Thoracic aorta (tissue), 2 donors: ENCODE data around the gene ERMARD. TPM values are rescaled to one million over a fixed set of nuclear protein-coding genes. Genes with fewer than 3 reads are reported as not detected.

Source experiments
- ATAC-seq: fragments of 150-250 bp; one replicate; pipeline ENCODE4 v1.8.0; 2017; ENCODE audit warnings: low read depth; ENCODE audit not compliant: insufficient number of reproducible peaks, low FRiP score
- DNase-seq: peaks from one replicate; pipeline ENCODE4 v3.0.0-alpha.2; 2020; ENCODE audit warnings: low spot score
- H3K27ac ChIP-seq, 2 donors: fragments of 200-600 bp; sonication (generic); 1 replicate in 1 of 2; 2 replicates in 1 of 2; pipeline ENCODE4 v1.5.1; 2016; ENCODE audit warnings: mild to moderate bottlenecking in 2 of 2, moderate library complexity in 2 of 2
- H3K27me3 ChIP-seq: fragments of 200-600 bp; sonication (generic); replicated peaks from 2 replicates; pipeline ENCODE4 v1.6.0; 2016; ENCODE audit warnings: mild to moderate bottlenecking; ENCODE audit not compliant: insufficient read depth
- H3K36me3 ChIP-seq: fragments of 200-600 bp; sonication (generic); one replicate; pipeline ENCODE4 v1.5.1; 2016
- H3K4me1 ChIP-seq, 2 donors: fragments of 200-600 bp; sonication (generic); 1 replicate in 1 of 2; 2 replicates in 1 of 2; pipeline versions ENCODE4 v1.5.1 to v1.6.0; 2016; ENCODE audit warnings: low read depth in 2 of 2, mild to moderate bottlenecking in 1 of 2; ENCODE audit not compliant: control insufficient read depth in 1 of 2
- H3K4me3 ChIP-seq: fragments of 200-600 bp; sonication (generic); 2 replicates; pipeline ENCODE4 v1.5.1; 2016; ENCODE audit warnings: mild to moderate bottlenecking
- H3K9me3 ChIP-seq: fragments of 200-600 bp; sonication (generic); 2 replicates; pipeline ENCODE4 v1.5.1; 2016
- total RNA-seq, 2 donors: library from RNA; depleted of rRNA; stranded (reverse); fragments of >200 nt; gene quantifications; one replicate each; pipeline versions ENCODE4 v1.1.0 to v1.2.3, GENCODE V29; 2016
- TF ChIP-seq, protein P1 (sequence below): fragments of 200-600 bp; sonication (generic); IDR thresholded peaks from one replicate; pipeline ENCODE4 v1.5.1; 2019; ENCODE audit warnings: antibody characterized with exemption

Gene ERMARD
- total RNA-seq, 2 donors from 2014 or later, result 13.7 to 27.1 TPM

DNA sequence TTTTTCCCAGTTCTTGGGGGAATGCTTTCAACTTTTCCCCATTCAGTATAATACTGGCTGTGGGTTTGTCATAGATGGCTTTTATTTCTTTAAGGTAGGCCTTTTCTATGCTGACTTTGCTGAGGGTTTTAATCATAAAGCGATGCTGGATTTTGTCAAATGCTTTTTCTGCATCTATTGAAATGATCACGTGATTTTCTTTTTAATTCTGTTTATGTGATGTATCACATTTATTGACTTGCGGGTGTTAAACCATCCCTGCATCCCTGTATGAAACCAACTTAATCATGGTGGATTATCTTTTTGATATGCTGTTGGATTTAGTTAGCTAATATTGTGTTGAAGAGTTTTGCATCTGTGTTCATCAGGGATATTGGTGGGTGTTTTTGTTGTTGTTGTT lies 65.6 kb downstream of the ERMARD start:
- H3K4me1 ChIP-seq, result no peaks in the 10 kb centered on the region
- no peaks in the 10 kb centered on the region for H3K27me3 ChIP-seq
- H3K36me3 ChIP-seq, result no peaks in the 10 kb centered on the region
- peaks cover 6% of the 10 kb centered on the region for H3K9me3 ChIP-seq
- ATAC-seq (no peak), DNase-seq (no peak)
- TF ChIP-seq, protein P1, sequence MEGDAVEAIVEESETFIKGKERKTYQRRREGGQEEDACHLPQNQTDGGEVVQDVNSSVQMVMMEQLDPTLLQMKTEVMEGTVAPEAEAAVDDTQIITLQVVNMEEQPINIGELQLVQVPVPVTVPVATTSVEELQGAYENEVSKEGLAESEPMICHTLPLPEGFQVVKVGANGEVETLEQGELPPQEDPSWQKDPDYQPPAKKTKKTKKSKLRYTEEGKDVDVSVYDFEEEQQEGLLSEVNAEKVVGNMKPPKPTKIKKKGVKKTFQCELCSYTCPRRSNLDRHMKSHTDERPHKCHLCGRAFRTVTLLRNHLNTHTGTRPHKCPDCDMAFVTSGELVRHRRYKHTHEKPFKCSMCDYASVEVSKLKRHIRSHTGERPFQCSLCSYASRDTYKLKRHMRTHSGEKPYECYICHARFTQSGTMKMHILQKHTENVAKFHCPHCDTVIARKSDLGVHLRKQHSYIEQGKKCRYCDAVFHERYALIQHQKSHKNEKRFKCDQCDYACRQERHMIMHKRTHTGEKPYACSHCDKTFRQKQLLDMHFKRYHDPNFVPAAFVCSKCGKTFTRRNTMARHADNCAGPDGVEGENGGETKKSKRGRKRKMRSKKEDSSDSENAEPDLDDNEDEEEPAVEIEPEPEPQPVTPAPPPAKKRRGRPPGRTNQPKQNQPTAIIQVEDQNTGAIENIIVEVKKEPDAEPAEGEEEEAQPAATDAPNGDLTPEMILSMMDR, result no peak
- H3K4me3 ChIP-seq, result no peak overlapping the region
- H3K27ac ChIP-seq, result no peak overlapping the region

DNA sequence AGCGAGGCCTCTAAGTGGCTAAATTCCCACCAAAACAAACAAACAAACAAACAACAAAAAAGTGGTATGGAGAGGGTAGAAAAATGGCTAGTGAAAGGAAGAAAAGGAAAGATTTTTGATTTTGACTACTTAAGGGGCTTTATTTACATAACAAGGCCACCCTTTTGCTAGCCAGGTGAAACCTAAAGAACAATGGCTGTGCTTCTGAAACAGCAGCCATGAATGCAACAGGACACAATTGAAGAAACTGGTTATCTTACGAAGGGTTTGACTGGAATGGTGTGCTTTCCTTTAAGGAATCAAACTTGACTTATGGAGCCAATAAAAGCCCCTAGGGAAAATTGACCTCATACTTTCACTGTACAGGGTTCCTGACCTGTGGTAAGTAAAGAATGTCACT lies 68.9 kb downstream of the ERMARD start:
- H3K4me1 ChIP-seq, result no peaks in the 10 kb centered on the region
- H3K4me3 ChIP-seq, result no peak overlapping the region
- H3K27ac ChIP-seq, result no peak overlapping the region
- no peaks in the 10 kb centered on the region for H3K27me3 ChIP-seq
- H3K36me3 ChIP-seq, result no peaks in the 10 kb centered on the region
- ATAC-seq (no peak), DNase-seq (no peak)
- TF ChIP-seq, protein P1, result no peak
- H3K9me3 ChIP-seq, result peaks cover 6% of the 10 kb centered on the region

DNA sequence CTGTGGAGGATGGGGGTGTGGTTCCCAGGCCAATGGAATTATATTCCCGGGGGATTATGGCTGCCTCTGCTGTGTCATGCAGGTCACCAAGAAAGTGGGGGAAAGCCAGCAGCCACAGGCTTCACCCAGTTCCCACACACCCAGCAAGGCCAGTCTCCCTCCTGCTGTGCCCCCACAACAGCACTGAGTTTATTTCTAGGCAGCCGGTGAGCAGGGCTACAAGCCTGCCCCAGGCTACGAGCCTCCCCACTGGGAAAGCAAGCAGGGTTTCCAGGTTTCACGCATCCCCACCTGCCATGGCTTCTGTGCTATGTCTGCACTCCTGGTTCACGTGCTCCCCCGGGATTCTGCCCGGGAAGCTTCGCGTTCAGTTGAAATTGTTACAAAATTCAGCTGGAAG lies 72.6 kb downstream of the ERMARD start:
- ATAC-seq (no peak), DNase-seq (no peak)
- no peaks in the 10 kb centered on the region for H3K9me3 ChIP-seq
- TF ChIP-seq, protein P1, result no peak
- no peak overlapping the region for H3K4me3 ChIP-seq
- no peaks in the 10 kb centered on the region for H3K27me3 ChIP-seq
- H3K4me1 ChIP-seq, result no peaks in the 10 kb centered on the region
- no peak overlapping the region for H3K27ac ChIP-seq
- no peaks in the 10 kb centered on the region for H3K36me3 ChIP-seq

DNA sequence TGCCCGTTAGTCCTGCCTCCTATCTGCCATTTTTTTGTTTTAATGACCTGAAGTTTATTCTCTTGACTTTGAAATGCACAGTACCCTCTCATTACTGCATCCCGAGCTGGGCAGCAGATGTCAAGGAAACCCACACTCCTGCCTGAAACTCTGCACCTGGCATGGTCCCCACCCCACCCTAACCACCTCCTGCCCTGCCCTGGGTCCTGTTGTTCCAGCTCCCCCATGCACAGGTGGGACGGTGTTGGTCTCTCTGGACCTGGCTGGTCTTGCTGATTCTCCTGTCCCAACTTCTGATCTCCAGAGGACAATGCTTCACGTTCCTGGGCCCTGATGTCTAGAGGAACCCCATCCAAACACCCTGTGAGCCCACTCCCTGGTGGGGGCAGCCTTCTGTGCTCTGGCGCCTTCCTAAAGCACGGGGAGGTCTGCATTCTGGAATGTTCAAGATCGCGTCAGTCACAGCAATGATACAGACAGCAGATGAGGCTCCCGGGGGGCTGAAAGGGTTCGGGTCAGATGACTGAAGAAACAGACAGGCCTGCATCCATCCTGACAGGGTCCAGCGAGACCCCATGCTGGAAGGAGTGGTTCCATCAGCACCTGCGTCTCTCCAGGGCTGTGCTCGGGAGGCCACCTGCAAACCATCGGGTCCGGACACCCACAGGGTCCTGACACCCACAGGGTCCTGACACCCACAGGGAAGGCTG lies 73.6 kb downstream of the ERMARD start:
- Histone ChIP-seq H3K27ac (no peak overlapping the region), H3K4me3 (no peak overlapping the region), H3K9me3 (no peaks in the 10 kb centered on the region), H3K4me1 (no peaks in the 10 kb centered on the region), H3K27me3 (no peaks in the 10 kb centered on the region), H3K36me3 (no peaks in the 10 kb centered on the region)
- DNase-seq, result no peak
- TF ChIP-seq, protein P1, result no peak
- no peak for ATAC-seq

DNA sequence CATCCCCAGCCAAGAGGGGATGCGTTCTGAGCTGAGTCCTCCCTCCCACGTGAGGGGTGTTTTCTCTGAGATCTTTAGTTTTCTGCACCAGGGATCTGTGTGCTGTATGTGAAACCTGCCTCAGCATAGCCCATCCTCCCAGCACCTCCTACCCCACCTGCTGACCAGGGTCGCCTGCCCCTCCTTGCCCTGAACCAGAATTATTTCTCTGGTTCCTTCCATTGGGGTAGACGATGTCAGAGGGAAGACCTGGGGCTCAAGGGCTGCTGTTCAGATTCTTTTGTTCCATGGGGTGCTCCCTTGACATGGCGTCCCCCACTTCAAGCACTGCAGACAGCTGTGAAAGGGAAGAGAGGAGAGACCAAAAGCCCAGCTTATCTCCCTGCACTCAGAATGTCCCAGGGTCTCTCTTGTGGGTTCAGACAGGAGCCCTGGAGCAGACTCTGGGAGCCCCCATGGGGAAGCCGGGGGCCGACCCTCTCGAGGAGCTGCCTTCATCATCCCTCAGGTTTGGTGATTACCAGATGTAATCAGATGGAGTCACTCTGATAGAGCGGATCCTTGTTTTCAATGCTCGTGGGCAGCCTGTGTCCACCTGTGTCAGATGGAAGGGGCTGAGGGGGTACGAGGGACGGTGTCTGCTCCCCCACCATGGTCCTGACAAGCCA lies 74.3 kb downstream of the ERMARD start:
- DNase-seq, result no peak
- no peak for ATAC-seq
- Histone ChIP-seq H3K9me3 (no peaks in the 10 kb centered on the region), H3K27me3 (no peaks in the 10 kb centered on the region), H3K36me3 (no peaks in the 10 kb centered on the region), H3K27ac (no peak overlapping the region), H3K4me3 (no peak overlapping the region), H3K4me1 (no peaks in the 10 kb centered on the region)
- TF ChIP-seq, protein P1, result no peak
